NB4 (cell line): ENCODE results near the gene SLC9A8.

Experiments used
- CTCF ChIP-seq: IDR thresholded peaks from one replicate; pipeline ENCODE4 v1.5.1; 2012; ENCODE audit warnings: low read depth, low read length
- MAX ChIP-seq: IDR thresholded peaks from 2 replicates; pipeline ENCODE4 v1.6.1; 2011; ENCODE audit warnings: low read depth, low read length
- POLR2A ChIP-seq: IDR thresholded peaks from 2 replicates; pipeline ENCODE4 v1.6.1; 2011; ENCODE audit warnings: mild to moderate bottlenecking; ENCODE audit not compliant: insufficient read length; ENCODE audit errors: extremely low read depth

- TF ChIP-seq CTCF (no peak), POLR2A (no peak), MAX (no peak)
Measured at GRCh38 chr20:49886571-49887213, 74.1 kb downstream of the SLC9A8 start.
